SH-SY5Y (cell line): ENCODE measurements around the gene CHAT.

ENCODE experiments used
- GATA2 ChIP-seq: IDR thresholded peaks from 2 replicates; pipeline ENCODE4 v1.6.1; 2011; ENCODE audit warnings: mild to moderate bottlenecking, low read depth, low read length
- GATA3 ChIP-seq: IDR thresholded peaks from 2 replicates; pipeline ENCODE4 v1.6.1; 2011; ENCODE audit warnings: low read depth, mild to moderate bottlenecking, low read length, moderate library complexity

DNA sequence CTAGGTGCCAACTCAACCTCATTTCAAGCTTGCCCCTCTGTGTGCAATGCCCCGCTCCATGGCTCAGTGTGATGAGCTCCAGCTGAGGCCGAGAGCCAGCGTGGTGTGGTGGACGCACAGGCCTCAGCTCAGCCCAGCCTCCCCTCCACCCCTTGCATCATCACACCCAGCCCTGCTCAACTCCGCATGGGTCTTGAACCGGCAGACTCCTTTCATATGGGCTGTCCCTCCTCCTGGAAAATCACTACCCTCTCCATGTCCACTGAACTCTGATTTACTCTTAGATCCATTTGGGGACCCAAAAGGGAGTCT is 20.3 kb upstream of the CHAT start:
- TF ChIP-seq GATA2 (no peak), GATA3 (no peak)
